K562 (cell line): ENCODE data around the gene ABCB10. TPM values are rescaled to one million over a fixed set of nuclear protein-coding genes. Genes with fewer than 3 reads are reported as not detected.

Source experiments
- ATAC-seq: fragments of 200-7000 bp; cut with Tn5 transposase; 3 replicates; pipeline ENCODE4 v1.9.1; 2020; ENCODE audit warnings: moderate library complexity
- BruUV-seq: library from RNA; stranded (reverse); fragments of 400-500 nt; replicated peaks from 2 replicates; lab custom pipeline; 2021; lab: Mats Ljungman, UMichigan
- CTCF ChIA-PET: fragments of 300-600 bp; formaldehyde crosslinking; extraction: SDS; loops from one replicate; lab custom pipeline; 2021; ENCODE audit warnings: low intra/inter-chr PET ratio; lab: Yijun Ruan, JAX
- POLR2A ChIA-PET: fragments of 300-600, 350-650 bp; sonication (Branson Sonifier 250); formaldehyde crosslinking; extraction: SDS; loops from one replicate; lab custom pipeline; 2021; ENCODE audit warnings: antibody characterized with exemption, inconsistent platforms; lab: Yijun Ruan, JAX
- DNase-seq, 4 experiments: peaks; one replicate each; pipeline versions ENCODE4 v3.0.0 to v3.0.0-alpha.2; 2011 to 2018; ENCODE audit warnings: low spot score in 3 of 4, mixed read lengths in 3 of 4; ENCODE audit errors: extremely low read depth in 1 of 4
- FAIRE-seq: peaks from 2 replicates; lab custom pipeline; 2011; peaks lifted over from hg19 to GRCh38; lab: Jason Lieb, UNC
- H2AFZ ChIP-seq: 2 replicates; pipeline ENCODE4 v1.6.0; 2011; ENCODE audit warnings: low read depth, low read length, control low read depth, inconsistent platforms
- H3K27ac ChIP-seq: fragments of 200-600 bp; 3 replicates; pipeline ENCODE4 v1.8.0; 2011; ENCODE audit warnings: low read depth, mild to moderate bottlenecking, control low read depth, inconsistent platforms, low read length, moderate library complexity, mixed read lengths; ENCODE audit errors: extremely low read depth
- H3K27me3 ChIP-seq, 2 experiments: fragments of 300-600 bp in 1 of 2; 2 replicates in 1 of 2; 3 replicates in 1 of 2; pipeline versions ENCODE4 v1.6.0 to v1.8.0; 2011; ENCODE audit warnings: inconsistent platforms in 2 of 2, low read length in 2 of 2, mild to moderate bottlenecking in 1 of 2, mixed read lengths in 1 of 2, moderate library complexity in 1 of 2; ENCODE audit not compliant: control insufficient read depth in 2 of 2, insufficient read depth in 2 of 2
- H3K36me3 ChIP-seq: fragments of 300-600 bp; 3 replicates; pipeline ENCODE4 v1.8.0; 2011; ENCODE audit warnings: mild to moderate bottlenecking, low read length, inconsistent platforms; ENCODE audit not compliant: control insufficient read depth, insufficient read depth
- H3K4me1 ChIP-seq, 2 experiments: fragments of 200-600 bp in 1 of 2; replicated peaks in 1 of 2; 2 replicates in 1 of 2; 3 replicates in 1 of 2; pipeline versions ENCODE4 v1.5.1 to v1.8.0; 2011; ENCODE audit warnings: inconsistent platforms in 2 of 2, low read length in 2 of 2, mild to moderate bottlenecking in 1 of 2, mixed read lengths in 1 of 2, moderate library complexity in 1 of 2; ENCODE audit not compliant: control insufficient read depth in 2 of 2, insufficient read depth in 2 of 2
- H3K4me2 ChIP-seq: 2 replicates; pipeline ENCODE4 v1.6.1; 2011; ENCODE audit warnings: low read length, control low read depth, inconsistent platforms, mixed read lengths; ENCODE audit not compliant: insufficient read depth
- H3K4me3 ChIP-seq: fragments of 200-600 bp; sonication (generic), shearing (Covaris generic); 2 replicates; pipeline ENCODE4 v1.5.1; 2016; ENCODE audit warnings: control low read depth, inconsistent platforms
- H3K79me2 ChIP-seq: fragments of 200-600 bp; 3 replicates; pipeline ENCODE4 v1.8.0; 2011; ENCODE audit warnings: low read length, inconsistent platforms; ENCODE audit not compliant: control insufficient read depth, insufficient read depth
- H3K9ac ChIP-seq, 2 experiments: 2 replicates each; pipeline versions ENCODE4 v1.6.0 to v1.6.1; 2011; ENCODE audit warnings: low read depth in 2 of 2, low read length in 2 of 2, control low read depth in 1 of 2, inconsistent platforms in 1 of 2, mild to moderate bottlenecking in 1 of 2, mixed read lengths in 1 of 2; ENCODE audit not compliant: insufficient read depth in 1 of 2
- H3K9me1 ChIP-seq: one replicate; pipeline ENCODE4 v1.6.0; 2011; ENCODE audit warnings: inconsistent platforms, mild to moderate bottlenecking, low read length, moderate library complexity; ENCODE audit not compliant: control insufficient read depth, insufficient read depth
- H3K9me3 ChIP-seq: replicated peaks from 2 replicates; pipeline ENCODE4 v1.5.1; 2011; ENCODE audit warnings: low read depth, low read length, inconsistent platforms; ENCODE audit not compliant: control insufficient read depth, insufficient read depth
- H4K20me1 ChIP-seq: replicated peaks from 2 replicates; pipeline ENCODE4 v1.6.1; 2011; ENCODE audit warnings: low read length, inconsistent platforms, mixed read lengths; ENCODE audit not compliant: control insufficient read depth, insufficient read depth
- ARID2 ChIP-seq: fragments of 450-650 bp; IDR thresholded peaks from 2 replicates; pipeline ENCODE4 v1.6.1; 2017; ENCODE audit warnings: antibody characterized with exemption, mild to moderate bottlenecking
- CXXC5 ChIP-seq: fragments of 250-450 bp; sonication (Bioruptor Pico); IDR thresholded peaks from 2 replicates; pipeline ENCODE4 v1.8.0; 2022; ENCODE audit warnings: inconsistent platforms, mild to moderate bottlenecking, moderate library complexity
- DNMT1 ChIP-seq: fragments of 450-650 bp; IDR thresholded peaks from 2 replicates; pipeline ENCODE4 v1.6.1; 2016; ENCODE audit warnings: antibody characterized with exemption, mild to moderate bottlenecking
- FOXK2 ChIP-seq, 2 experiments: fragments of 450-650 bp; IDR thresholded peaks in 1 of 2; conservative IDR thresholded peaks in 1 of 2; 2 replicates each; pipeline ENCODE4 v1.6.1; 2016; ENCODE audit warnings: low read depth in 2 of 2, mild to moderate bottlenecking in 1 of 2
- HMBOX1 ChIP-seq: sonication (generic); IDR thresholded peaks from 2 replicates; pipeline ENCODE4 v1.6.1; 2016
- JUN ChIP-seq, 2 experiments: sonication (generic) in 1 of 2; formaldehyde crosslinking in 1 of 2; IDR thresholded peaks; 2 replicates each; pipeline versions ENCODE4 v1.6.1 to v1.8.0; 2012 to 2022; ENCODE audit warnings: borderline replicate concordance in 2 of 2, mild to moderate bottlenecking in 2 of 2, improper control_type of control experiment in 1 of 2, low read depth in 1 of 2, low read length in 1 of 2, missing genetic modification reagents in 1 of 2
- NFIC ChIP-seq: fragments of 450-650 bp; IDR thresholded peaks from 2 replicates; pipeline ENCODE4 v1.6.1; 2017; ENCODE audit warnings: mild to moderate bottlenecking, inconsistent platforms
- SAFB ChIP-seq: fragments of 200-400 bp; formaldehyde crosslinking; IDR thresholded peaks from 2 replicates; pipeline ENCODE4 v1.6.1; 2017; ENCODE audit warnings: low read depth, low read length, borderline replicate concordance
- ZBTB49 ChIP-seq: sonication (generic); formaldehyde crosslinking; IDR thresholded peaks from 2 replicates; pipeline ENCODE4 v1.8.0; 2022; ENCODE audit warnings: missing genetic modification reagents, mild to moderate bottlenecking, borderline replicate concordance
- ZNF184 ChIP-seq: sonication (generic); formaldehyde crosslinking; IDR thresholded peaks from 2 replicates; pipeline ENCODE4 v1.5.0; 2020; ENCODE audit warnings: missing genetic modification reagents
- ZNF280A ChIP-seq: fragments of 450-650 bp; IDR thresholded peaks from 2 replicates; pipeline ENCODE4 v1.6.1; 2018; ENCODE audit warnings: mild to moderate bottlenecking, low read depth; ENCODE audit not compliant: partially characterized antibody
- ZNF644 ChIP-seq: fragments of 200-800 bp; sonication (Bioruptor generic); IDR thresholded peaks from 2 replicates; pipeline ENCODE4 v1.6.1; 2016; ENCODE audit warnings: low read depth, missing genetic modification characterization, missing compliant biosample characterization
- ZNF830 ChIP-seq: fragments of 250-450 bp; sonication (Bioruptor Pico); IDR thresholded peaks from 2 replicates; pipeline ENCODE4 v1.5.0; 2021; ENCODE audit warnings: mild to moderate bottlenecking
- WGBS: fragments of 100-300 bp; shearing (Covaris generic); methylation state at CpG from one replicate; pipeline ENCODE4 v1.1.6; 2016; ENCODE audit warnings: low coverage, mixed read lengths; ENCODE audit not compliant: insufficient coverage; ENCODE audit errors: missing lambda C conversion rate; 5-methylcytosine and 5-hydroxymethylcytosine counted together
- in situ Hi-C: fragments of 300-500 bp; cut with MboI; formaldehyde crosslinking; loops from 4 replicates; pipeline ENCODE4 v1.15.0; 2018; ENCODE audit warnings: inconsistent platforms, mixed read lengths
- intact Hi-C: fragments of 100-400 bp; cut with micrococcal nuclease; formaldehyde crosslinking; loops from 2 replicates; pipeline ENCODE4 v1.14.2; 2022
- polyA plus RNA-seq, 8 experiments: library from polyadenylated mRNA; depleted of rRNA in 4 of 8; stranded (reverse) in 5 of 8; unstranded in 3 of 8; fragments of >200 nt; fragmentation: Nextera tagmentation in 2 of 8; fragmentation: Illumina TruSeq in 1 of 8; extraction: Ambion mirVana in 2 of 8; extraction: Trizol in 1 of 8; gene quantifications; 2 replicates each; pipeline versions ENCODE4 v1.2.1 to v1.2.3, GENCODE V29; 2011 to 2014; ENCODE audit warnings: inconsistent platforms in 1 of 8, missing spikeins in 1 of 8
- total RNA-seq, 7 experiments: library from RNA; depleted of rRNA in 6 of 7; stranded (reverse); fragments of >200 nt in 6 of 7; fragmentation: Illumina TruSeq in 2 of 7; extraction: Trizol in 2 of 7; gene quantifications; 2 replicates each; pipeline versions ENCODE4 v1.2.1 to v1.2.3, GENCODE V29; 2011 to 2021; ENCODE audit warnings: low replicate concordance in 1 of 7
- TF ChIP-seq, protein P1 (sequence below): sonication (generic); formaldehyde crosslinking; IDR thresholded peaks from 2 replicates; pipeline ENCODE4 v1.8.0; 2022; ENCODE audit warnings: mild to moderate bottlenecking, missing genetic modification reagents, borderline replicate concordance

ABCB10 gene
- total and polyA plus RNA-seq, 9 of the 15 experiments (the other 6 are each of a cell fraction or from before 2014, with no cell fraction given), result 12.4 to 54.8 (median 36.4) TPM

- TF ChIP-seq ZNF280A, result no peak
- TF ChIP-seq SAFB, result no peak
- no peak for TF ChIP-seq ARID2
- no peak for TF ChIP-seq CXXC5 (CRISPR knock-in tag)
- TF ChIP-seq FOXK2 (conservative IDR thresholded peaks at IDR 0.05 in 1 of 2, IDR thresholded peaks at IDR 0.05 in 1 of 2; ENCODE audit: low read depth in 2 of 2), result no peak
- no peak for TF ChIP-seq NFIC
Observed at GRCh38 chr1:229482511-229482910, 76.0 kb downstream of the ABCB10 start (continued).

GRCh38 chr1:229480495-229480894, 78.0 kb downstream of the ABCB10 start:
- no peaks in the 10 kb centered on the region for H3K9me1 ChIP-seq
- H2AFZ ChIP-seq, result no peak overlapping the region
- no peaks in the 10 kb centered on the region for H3K9me3 ChIP-seq
- POLR2A ChIA-PET, result interaction anchor here (1.4 kb wide), 1 partner anchor 222 kb away, joined by 4 read pairs; no protein-coding TSS in a partner anchor
- FAIRE-seq, result no peak
- no peak overlapping the region for H3K4me2 ChIP-seq
- no peak overlapping the region for H3K9ac ChIP-seq
- H3K27me3 ChIP-seq, result no peaks in the 10 kb centered on the region
- no TSS peak for BruUV-seq
- H3K79me2 ChIP-seq, result no peaks in the 10 kb centered on the region
- peaks cover 87% of the 10 kb centered on the region for H3K36me3 ChIP-seq
- no peak for DNase-seq
- no peak for ATAC-seq
- CTCF ChIA-PET, result interaction anchor here (4.1 kb wide), 1 partner anchor 222 kb away, joined by 50 read pairs; no protein-coding TSS in a partner anchor
- 97% methylated on average over 7 of the region's 7 CpGs for WGBS
- in situ Hi-C loops, result loop anchor here (5.0 kb wide), 1 partner anchor 218 kb away; no protein-coding TSS in a partner anchor
- H4K20me1 ChIP-seq, result no peaks in the 10 kb centered on the region; the same call in 1 of the 2 replicates
- H3K4me3 ChIP-seq, result no peak overlapping the region
- intact Hi-C loops, result loop anchor here (5.0 kb wide), 1 partner anchor 58 kb away; no protein-coding TSS in a partner anchor
- H3K27ac ChIP-seq, result no peak overlapping the region
- peaks cover 0 to 8% of the 10 kb centered on the region in 2 experiments; a peak in 1 of 5 replicates for H3K4me1 ChIP-seq
- TF ChIP-seq HMBOX1, result no peak
- TF ChIP-seq ZBTB49 (CRISPR knock-in tag), result no peak
- TF ChIP-seq, protein P1, sequence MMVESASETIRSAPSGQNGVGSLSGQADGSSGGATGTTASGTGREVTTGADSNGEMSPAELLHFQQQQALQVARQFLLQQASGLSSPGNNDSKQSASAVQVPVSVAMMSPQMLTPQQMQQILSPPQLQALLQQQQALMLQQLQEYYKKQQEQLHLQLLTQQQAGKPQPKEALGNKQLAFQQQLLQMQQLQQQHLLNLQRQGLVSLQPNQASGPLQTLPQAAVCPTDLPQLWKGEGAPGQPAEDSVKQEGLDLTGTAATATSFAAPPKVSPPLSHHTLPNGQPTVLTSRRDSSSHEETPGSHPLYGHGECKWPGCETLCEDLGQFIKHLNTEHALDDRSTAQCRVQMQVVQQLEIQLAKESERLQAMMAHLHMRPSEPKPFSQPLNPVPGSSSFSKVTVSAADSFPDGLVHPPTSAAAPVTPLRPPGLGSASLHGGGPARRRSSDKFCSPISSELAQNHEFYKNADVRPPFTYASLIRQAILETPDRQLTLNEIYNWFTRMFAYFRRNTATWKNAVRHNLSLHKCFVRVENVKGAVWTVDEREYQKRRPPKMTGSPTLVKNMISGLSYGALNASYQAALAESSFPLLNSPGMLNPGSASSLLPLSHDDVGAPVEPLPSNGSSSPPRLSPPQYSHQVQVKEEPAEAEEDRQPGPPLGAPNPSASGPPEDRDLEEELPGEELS (CRISPR knock-in tag), result no peak
- TF ChIP-seq ZNF644 (tag), result no peak
- TF ChIP-seq DNMT1, result no peak
- no peak for TF ChIP-seq JUN (IDR thresholded peaks at IDR 0.05; ENCODE audit: borderline replicate concordance, low read depth, low read length)
- no peak for TF ChIP-seq JUN (CRISPR knock-in tag; IDR thresholded peaks at IDR 0.05; ENCODE audit: borderline replicate concordance)
- TF ChIP-seq ZNF184 (CRISPR knock-in tag), result no peak
- TF ChIP-seq ZNF830, result no peak
